DMS114 treated with DMSO at 0.1 percent for 48 hours (cell line): ENCODE data around the gene DPP6.
A peak's percentile ranks its signal among the peaks of the same experiment; 100 is the strongest.
"Not testable (repeated sequence)": the region's sequence is repeated elsewhere in the genome, so short reads cannot be mapped to it uniquely, and the experiment has no call there.

ENCODE experiments used
- DNase-seq: peaks from one replicate; lab custom pipeline; 2025; ENCODE audit not compliant: unreplicated experiment; lab: John Stamatoyannopoulos, UW

DPP6 gene

DNA sequence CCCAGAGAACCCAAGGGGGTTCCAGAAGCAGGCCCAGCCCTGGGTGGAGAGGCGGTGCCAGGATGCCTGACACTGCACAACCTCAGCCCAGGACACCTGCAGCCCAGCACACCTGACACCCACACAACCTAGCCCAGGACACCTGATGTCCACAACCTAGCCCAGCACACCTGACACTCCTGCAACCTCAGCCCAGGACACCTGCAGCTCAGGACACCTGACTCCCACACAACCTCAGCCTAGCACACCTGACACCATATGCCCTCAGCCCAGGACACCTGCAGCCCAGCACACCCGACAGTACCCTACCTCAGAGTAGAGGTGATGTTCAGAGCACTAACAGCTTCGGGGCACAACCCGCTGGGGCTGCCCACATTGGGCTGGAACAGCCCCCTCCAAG is 863.4 kb downstream of the DPP6 start:
- no peak for DNase-seq

DNA sequence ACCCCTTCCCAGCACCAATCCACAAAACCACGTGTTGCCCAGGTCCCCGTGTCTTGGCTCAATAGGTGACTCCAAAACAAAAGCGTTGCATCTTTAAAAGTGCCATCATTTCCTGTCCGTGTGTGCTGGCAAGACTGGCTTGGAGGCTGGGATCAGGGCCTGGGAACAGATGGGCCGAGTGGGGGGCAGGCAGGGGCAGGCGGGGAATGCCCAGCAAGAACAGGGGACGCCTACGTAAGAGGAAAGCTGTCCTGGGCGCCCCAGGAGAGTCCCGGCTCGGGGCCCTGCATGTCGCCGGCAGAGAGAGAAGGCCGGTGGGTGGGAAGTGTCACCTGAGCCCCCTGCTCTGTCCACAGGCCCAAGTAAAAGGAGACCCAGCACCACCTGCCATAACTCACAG is 864.2 kb downstream of the DPP6 start:
- no peak for DNase-seq

DNA sequence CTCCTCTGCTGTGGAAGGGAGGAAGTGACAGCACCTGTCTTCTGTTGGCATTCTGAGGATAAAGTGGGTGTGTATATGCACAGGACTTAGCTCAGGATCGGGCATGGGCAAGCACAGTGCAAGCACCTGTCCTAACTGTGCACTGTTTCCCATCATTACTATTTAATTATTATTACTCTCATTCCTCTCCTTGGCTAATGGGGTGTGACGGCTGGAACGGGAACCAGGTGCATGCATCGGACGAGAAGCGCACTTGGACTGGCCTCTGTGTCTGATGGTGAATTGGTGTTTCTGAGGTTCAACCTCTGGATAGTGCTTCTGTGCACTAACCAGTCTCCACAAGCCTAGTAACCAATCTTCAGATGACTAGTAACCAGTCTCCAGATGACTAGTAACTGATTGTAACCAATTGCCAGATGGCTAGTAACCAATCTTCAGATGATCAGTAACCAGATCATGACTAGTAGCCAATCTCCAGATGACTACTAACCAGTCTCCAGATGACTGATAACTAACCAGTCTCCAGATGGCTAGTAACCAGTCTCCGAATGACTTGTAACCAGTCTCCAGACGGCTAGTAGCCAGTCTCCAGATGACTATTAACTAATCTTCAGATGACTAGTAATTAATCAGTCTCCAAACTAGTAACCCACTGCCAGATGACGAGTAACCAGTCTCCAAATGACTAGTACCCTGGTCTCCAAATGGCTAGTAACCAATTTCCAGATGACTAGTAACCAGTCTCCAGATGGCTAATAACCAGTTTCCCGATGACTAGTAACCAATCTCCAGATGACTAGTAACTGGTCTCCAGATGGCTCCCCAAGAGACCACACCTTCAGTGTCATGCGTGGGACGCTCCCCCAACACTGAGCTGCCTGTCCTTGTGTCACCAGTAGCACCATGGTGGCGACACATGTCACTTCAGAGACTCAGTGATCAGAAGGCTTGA is 864.9 kb downstream of the DPP6 start:
- DNase-seq = no peak

DNA sequence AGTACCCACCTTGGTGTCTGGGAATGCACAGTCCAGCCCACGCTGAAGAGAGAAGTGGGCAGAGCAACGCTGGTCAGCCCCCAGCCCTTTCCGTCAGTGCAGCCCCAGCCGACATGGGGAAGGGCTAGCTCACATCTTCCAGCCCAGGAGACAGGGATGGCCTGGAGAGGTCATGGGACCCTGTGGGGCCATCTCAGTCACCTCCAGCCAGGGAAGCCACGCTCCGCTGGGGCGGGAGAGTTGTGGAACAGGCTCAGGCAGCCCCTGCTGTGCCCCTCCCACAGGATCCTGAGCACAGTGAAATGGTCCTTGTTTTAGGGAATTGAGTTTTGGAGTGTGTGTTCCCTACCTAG is 865.6 kb downstream of the DPP6 start:
- no peak for DNase-seq

DNA sequence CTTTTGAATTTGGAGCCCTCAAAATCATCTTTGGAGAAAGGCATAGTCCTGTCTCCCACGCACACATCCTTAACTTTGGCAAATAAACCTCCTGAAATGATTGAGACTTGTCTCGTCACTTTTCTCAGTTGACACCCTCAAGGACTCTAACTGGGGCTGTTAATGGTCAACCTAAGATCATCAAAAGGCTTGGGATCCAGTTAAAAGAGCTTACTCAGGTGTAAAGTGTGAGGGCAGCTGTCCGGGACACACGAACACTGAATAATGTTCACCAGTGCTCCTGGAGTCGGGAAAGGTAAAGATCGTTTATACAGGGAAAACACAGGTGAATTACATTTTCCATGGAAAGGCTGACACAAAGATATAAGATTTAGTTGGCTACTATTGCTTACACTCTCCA is 866.1 kb downstream of the DPP6 start:
- no peak for DNase-seq

DNA sequence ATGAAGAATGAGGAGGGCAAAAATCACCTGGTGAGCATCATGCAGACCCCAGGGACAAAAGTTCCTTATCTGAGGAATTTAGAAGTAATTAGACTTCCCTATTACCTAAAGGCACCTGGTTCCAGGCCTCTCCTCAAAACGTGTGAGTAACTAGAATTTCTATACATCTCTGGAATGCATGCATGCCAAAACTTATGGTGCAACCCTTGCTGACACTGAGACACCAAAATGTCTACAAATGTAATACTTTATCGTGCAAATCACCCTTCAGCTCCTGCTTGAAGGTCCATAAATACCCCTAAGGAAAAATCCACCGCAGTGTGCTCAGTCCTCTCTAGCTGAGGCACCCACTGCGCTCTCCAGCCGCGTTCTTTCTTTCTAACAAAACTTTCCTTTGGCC is 866.5 kb downstream of the DPP6 start:
- DNase-seq = no peak

DNA sequence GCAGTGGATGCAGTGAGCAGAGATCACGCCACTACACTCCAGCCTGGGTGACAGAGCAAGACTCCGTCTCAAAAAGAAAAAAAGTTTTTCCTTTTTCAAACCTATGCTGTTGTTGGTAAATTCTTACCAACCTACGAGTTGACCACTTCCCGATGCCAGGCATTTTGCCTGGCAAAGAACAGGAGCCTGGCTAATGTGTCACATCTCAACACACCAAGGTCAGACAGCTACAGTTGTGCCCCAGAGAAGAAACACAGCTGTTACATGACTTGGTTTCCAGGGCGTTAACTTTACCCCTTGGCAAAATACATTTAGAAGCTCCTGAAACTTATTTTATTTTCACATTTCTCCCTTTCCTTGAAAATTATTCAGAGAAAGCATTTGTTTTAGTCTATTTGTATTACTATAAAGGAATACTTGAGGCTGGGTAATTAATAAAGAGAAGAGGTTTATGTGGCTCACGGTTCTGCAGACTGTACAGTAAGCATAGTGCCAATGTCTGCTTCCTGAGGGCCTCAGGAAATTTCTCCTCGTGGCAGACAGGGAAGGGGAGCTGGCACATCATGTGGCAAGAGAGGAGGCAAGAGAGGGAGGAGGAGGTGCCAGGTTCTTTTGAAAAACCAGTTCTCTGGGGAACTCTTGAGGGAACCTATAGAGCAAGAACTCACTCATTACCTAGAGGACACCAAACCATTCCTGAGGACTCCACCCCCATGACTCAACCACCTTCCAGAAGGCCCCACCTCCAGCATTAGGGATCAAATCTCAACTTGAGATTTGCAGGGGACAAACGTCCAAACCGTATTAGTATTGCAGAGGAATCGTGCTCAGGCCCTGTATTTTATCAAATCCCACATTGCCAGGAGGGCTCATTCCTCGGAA is 867.4 kb downstream of the DPP6 start:
- DNase-seq = no peak

DNA sequence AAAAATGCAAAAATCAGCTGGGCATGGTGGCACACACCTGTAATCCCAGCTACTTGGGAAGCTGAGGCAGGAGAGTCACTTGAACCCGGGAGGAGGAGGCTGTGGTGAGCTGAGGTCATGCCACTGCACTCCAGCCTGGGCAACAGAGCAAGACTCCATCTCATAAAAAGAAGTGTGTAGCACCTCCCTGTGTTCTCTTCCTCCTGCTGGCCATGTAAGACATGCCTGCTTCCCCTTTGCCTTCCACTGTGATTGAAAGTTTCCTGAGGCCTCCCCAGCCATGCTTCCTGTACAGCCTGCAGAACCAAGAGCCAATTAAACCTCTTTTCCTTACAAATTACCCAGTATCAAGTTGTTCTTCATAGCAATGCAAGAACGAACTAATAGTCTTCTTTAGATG is 870.3 kb downstream of the DPP6 start:
- DNase-seq = not testable (repeated sequence)

DNA sequence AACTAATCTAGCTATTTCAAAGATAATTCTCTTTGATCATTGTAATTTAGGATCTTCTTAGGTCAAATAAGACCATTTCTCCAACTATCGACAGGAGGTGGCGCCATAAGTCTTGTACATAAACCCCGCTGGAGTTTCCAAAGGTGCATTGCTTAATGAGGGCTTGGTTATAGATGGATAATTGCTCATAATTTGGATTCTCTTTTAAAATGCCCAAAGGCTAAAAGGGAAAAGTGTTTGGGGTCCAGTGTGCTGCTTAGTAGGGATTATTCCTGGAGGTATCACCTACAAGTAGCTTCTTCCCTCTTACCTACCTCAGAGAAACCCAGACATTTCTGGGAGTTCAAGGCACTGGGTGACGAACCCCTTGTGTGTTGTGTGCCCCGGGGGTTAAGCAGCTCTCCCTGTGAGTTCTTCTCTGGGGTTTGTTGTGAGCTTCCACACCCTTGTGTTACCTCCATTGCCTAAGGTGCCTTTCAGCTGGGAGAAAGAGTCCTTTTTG is 875.5 kb downstream of the DPP6 start:
- peak; percentile 73 for DNase-seq

DNA sequence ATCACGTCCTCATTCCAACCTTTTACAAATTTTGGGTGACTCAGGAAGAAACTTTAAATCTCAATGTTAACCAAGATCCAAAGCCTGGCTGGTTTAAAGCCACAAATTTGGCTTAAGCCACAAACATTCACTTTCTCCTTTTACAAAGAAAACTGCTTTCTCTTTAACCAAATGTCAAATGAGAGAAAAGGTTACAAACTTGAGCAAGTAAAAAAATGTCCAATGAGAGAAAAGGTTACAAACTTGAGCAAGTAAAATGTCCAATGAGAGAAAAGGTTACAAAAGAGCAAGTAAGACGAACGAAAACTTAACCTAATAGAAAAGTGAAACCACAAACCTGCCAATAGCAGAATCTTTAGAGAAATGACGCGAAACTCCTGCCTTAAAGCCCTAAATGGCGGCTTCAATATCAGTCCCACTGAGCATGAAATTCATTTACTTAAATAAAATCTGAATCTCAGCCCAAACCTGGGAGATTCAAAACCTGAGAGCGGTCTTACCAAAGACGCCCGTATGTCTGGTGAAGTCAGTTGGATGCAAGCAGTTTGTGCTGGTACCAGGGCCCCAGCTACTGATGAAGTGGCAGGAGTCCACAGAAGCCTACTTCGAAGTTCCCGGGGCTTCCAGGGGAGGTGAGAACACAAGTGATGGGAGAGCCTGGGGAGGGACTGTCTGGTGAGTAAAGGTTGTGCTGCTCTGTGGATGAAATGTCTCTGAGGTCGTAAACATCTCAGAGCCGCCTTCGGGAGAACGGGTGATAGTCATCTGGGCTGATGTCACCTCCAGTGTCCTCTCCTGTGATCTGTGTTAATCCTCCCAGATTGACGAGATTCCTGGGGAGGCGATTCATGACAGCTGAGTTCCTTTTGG is 876.2 kb downstream of the DPP6 start:
- peak; percentile 94 for DNase-seq

DNA sequence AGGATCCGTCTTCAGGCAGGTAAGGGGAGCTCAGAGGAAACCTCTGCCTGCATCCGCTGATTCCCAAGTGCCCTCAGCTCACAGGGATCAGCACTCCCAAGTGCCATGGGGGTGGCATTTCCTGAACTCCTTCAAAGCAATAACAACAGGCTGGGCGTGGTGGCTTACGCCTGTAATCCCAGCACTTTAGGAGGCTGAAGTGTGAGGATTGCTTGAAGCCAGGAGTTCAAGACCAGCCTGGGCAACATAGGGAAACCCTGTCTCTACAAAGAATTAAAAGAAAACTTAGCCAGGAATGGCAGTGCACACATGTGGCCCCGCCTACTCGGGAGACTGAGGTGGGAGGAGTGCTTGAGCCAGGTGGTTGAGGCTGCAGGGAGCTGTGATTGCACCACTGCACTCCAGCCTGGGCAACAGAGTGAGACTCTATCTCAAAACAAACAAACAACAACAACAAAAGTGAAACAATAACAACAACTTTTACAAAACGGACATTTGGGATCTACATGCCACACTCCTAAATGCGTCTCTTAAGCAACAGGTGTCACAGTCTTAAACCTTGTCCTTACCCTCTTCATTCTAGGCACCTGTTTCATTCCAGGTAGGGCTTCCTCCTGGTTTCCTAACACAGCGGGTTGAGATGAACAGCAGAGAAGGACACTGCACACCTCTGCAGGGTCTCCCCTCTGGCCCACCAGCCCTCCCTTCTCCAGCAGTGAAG is 877.0 kb downstream of the DPP6 start:
- no peak for DNase-seq

DNA sequence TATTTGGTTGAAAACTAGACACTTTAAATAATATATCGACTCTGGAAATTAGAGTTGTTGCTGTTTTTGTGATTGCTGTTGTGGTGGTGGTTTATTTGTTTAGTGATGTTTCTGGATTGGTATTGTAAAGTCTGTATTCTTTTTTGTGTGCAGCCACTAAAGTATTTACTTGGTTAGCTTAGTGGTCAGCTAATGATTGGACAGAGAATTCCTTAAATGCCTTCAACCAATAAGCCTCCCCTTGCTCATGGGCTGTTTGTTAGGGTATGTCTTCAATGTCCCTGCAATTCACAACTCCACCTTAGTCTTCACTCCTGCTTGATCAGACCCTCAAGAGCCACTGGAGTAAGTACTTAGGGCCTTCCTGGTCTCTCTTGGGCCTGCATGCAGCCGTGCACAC is 879.7 kb downstream of the DPP6 start:
- DNase-seq = no peak

DNA sequence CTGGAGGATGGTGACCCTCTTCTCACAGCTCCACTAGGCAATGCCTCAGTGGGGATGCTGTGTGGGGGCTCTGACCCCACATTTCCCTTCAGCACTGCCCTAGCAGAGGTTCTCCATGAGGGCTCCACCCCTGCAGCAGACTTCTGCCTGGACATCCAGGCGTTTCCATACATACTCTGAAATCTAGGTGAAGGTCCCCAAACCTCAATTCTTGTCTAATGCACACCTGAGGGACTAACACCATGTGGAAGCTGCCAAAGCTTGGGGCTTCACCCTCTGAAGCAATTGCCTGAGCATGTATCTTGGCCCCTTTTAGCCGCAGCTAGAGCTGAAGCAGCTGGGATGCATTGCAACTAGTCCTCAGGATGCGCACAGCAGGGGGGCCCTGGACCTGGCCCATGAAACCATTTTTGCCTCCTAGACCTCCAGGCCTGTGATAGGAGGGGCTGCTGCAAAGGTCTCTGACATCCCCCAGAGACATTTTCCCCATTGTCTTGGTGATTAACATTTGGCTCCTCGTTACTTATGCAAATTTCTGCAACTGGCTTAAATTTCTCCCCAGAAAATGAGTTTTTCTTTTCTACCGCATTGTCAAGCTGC is 882.3 kb downstream of the DPP6 start:
- DNase-seq = not testable (repeated sequence)

DNA sequence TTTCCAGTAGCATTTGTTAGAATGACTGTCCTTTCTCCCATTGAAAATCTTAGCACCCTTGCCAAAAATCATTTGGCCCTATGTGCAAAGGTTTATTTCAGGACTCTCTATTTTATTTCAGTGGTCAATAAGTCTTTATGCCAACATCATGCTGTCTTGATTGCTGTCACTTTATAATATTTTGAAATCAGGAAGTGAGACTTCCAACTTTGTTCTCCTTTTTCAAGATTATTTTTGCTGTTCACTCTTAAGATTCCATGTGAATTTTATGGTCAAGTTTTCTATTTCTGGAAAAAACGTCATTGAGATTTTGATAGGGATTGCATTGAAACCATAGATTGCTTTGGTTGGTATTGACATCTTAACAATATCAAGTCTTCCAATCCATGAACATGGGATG is 885.6 kb downstream of the DPP6 start:
- DNase-seq = no peak

DNA sequence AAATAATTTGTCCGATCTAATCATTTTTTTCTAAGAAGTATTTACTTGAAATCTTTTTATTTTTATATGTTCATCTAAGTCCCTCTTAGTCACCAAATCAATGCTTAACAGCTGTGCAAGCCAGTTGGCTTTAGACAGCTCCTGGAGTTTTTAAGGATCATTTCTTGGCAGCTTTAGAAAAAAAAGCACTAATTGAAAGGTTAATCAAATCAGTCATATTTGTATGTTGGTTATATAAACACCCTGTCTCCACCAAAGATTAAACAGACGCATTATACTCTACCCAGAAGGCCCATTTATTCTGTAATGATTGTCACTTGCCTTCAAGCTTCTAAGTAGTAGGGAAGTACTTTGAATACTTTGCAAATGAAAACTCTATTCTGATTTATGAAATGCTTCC is 890.5 kb downstream of the DPP6 start:
- no peak for DNase-seq
